Esophagus squamous epithelium (tissue), 4 donors: ENCODE results near the gene ITGA11.

Source experiments
- CTCF ChIP-seq, 6 experiments: fragments of 450-650 bp in 4 of 6; fragments of 200-600 bp in 2 of 6; sonication (generic) in 2 of 6; IDR thresholded peaks; one replicate each; pipeline ENCODE4 v1.5.1; 2016 to 2019; ENCODE audit warnings: antibody characterized with exemption in 6 of 6, mild to moderate bottlenecking in 4 of 6, moderate library complexity in 4 of 6
- POLR2A ChIP-seq, 4 donors: fragments of 450-650 bp; IDR thresholded peaks; one replicate each; pipeline ENCODE4 v1.6.1; 2017; ENCODE audit warnings: antibody characterized with exemption in 4 of 4, mild to moderate bottlenecking in 4 of 4, moderate library complexity in 3 of 4

GRCh38 chr15:68277131-68277602 is 154.8 kb downstream of the ITGA11 start:
- TF ChIP-seq POLR2A (IDR thresholded peaks at IDR 0.05) (no peak), CTCF (IDR thresholded peaks at IDR 0.05) (no peak)
